Measurements from ENCODE around the gene ZNF501.

ZNF501 gene

DNA sequence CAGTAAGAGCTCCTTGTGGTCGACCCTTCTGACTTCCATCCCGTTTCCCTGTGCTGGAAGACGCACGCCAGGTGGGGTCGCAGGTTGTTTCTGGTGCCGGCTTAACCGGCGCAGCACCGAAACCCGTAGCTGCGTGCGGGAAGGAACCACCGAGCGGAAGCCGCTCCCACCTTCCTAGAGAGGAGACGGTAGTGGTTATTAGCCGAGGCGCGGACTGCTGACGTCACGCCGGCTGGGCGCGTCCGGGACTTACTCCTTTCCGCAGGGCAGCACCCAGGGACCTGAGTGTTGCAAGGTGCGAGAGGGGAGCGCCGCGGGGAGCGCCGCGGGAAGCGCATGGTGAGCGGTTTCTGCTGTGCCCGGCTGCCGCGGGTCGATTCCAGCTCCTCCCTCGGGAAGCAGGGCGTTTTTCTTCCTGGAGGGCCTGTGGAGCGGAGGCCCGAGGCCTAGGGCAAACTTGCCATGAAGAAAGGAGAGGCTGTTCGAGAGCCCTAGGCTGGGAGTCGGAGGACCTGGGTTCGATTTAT is at the start of gene ZNF501:
TSS of gene ZNF501 (plus strand) at position 252 of the 527 bp plus-strand sequence. CDS start 4,787 bp downstream, outside the sequence.
- peak; percentile 66 to 71 for DNase-seq (ENCODE audit: low read depth in 1 of 2, low spot score in 1 of 2)

DNA sequence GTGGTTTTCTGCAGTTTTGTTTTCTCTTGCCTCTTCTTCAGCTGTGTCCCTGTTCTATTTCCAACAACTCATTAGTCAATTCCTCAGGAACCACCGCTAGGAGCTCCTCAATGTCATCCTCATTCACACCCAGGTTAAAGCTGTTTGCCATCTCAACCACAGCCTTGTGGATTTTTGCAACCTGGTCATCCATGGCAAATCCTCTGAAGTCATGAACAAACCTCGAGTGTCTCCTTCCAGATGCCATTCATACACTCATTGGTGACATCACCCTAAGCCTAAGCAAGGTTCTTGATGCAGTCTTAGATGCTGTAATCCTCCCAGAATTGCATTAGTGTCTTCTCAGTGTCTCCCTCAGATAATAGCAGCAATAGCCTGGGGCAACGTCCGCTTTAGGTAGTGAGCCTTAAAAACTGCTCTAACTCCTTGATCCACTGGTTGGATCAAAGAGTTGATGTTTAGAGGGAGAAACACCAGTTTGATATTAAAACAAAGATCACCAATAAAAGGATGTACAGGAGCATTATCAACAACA is 48.4 kb upstream of the ZNF501 start:
- DNase-seq (ENCODE audit: low read depth in 1 of 2, low spot score in 1 of 2) = no peak

DNA sequence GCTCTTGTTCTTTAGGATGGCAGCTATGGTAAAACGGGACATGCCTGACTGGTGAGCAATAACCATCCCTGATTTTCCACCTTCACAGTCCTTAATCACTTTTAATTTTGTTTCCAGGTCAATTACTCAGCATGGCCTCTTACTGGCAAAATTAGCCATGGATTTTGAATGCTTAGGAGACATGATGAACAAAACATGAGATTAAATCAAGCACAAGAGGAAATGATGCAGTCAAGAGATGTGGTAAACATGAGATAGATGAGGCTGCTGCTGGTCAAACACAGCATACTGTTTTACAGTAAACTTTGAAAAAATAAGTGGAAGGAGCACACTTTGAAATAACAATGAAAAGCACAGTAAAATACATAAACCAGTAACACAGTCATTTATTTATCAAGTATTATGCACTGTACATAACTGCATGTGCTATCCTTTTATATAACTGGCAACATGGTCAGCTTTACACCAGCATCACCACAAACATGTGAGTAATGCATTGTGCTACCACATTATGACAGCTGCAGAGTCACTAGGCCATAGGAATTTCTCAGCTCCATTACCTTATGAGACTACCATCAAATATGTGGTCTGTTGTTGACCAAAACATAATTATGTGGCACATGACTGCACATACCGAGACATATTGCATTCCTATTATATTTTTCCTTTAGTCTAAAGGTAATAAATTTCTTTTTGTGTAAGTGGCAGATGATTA is 47.1 kb upstream of the ZNF501 start:
- no peak for DNase-seq (ENCODE audit: low read depth in 1 of 2, low spot score in 1 of 2)

DNA sequence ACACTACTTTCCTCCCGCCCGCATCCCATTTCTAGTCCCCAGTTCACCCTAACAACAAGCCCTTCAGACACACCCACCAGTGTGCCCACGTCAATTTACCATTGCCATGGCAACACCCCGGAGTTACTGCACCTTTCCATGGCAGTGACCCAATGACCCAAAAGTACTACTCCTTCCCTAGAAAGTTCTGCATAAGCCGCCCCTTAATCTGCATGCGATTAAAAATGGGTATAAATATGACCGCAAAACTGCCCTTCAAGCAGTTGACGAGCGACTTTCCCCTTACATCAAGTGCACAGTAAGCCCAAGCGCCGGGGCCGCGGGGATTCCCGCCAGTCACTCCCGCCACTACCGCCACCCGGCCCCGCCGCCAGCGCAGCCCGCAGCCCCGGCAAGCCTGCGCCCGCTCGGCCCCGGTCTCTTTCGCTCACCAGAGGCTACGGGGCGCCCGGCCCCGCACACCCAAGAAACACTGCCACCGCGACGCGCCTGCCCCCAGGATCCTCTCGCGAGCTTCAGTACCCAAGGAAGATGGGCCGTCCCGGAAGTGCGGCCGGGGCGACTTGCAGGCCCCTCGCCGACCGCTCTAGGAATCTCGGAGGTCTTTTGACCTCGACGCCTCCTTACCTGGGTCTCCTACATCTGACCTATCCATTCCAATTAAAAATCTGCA is 44.2 kb upstream of the ZNF501 start:
- peak in 1 of 2 donors; percentile 11 for DNase-seq (ENCODE audit: low read depth in 1 of 2, low spot score in 1 of 2)

DNA sequence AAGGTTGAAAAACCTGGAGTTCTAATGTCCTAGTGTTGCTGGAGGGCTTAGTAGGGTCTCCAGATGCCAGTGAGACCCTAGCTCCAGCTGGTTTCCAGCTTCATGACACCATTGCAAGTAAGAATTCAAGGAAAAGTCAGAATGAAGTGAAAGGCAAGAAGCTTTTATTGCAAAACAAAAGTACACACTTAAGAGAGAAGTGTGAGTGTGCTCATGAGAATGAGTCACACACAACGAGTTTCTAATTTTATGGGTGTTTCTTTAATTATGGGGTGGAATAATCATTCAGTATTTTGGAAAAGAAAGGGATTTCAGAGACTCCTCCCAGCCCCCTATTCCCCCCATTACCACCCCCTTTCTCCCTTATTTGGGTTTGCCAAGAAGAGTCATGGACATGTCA is 41.5 kb upstream of the ZNF501 start:
- no peak for DNase-seq (ENCODE audit: low read depth in 1 of 2, low spot score in 1 of 2)

DNA sequence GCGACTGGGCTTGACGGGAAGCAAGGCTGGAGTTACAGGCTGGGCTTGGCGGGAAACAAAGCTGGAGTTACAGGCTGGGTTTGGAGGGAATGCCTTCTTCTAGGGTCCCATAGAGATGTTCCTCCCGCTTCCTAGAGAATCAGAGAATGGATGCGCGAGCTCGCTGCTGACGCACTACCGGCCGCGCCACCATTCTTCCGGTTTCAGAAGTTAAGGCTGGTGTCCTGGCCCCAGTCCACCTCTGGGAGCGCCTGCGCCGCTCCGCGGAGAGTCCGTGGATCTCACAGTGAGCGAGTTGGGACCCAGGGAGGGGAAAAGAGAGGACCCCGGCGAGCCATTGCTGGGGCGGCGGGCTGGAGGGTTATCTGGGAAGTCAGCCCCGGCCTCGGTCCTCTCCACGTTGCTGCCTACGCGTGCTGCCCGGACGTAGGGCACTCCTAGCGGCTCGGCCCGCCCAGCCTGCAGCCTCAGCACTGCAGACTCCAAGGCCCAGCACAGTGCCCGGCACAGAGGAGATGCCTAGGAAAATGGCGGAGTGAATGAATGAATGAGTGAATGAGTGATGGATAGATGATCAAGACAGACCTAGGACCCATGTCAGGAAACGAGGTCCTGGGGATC is 16.9 kb upstream of the ZNF501 start, which contains the start of gene ZNF502:
TSS of gene ZNF502 (plus strand) at position 206 of the 621 bp plus-strand sequence. CDS start 7,602 bp downstream, outside the sequence.
- DNase-seq (ENCODE audit: low read depth in 1 of 2, low spot score in 1 of 2) = peak; percentile 4 to 20

DNA sequence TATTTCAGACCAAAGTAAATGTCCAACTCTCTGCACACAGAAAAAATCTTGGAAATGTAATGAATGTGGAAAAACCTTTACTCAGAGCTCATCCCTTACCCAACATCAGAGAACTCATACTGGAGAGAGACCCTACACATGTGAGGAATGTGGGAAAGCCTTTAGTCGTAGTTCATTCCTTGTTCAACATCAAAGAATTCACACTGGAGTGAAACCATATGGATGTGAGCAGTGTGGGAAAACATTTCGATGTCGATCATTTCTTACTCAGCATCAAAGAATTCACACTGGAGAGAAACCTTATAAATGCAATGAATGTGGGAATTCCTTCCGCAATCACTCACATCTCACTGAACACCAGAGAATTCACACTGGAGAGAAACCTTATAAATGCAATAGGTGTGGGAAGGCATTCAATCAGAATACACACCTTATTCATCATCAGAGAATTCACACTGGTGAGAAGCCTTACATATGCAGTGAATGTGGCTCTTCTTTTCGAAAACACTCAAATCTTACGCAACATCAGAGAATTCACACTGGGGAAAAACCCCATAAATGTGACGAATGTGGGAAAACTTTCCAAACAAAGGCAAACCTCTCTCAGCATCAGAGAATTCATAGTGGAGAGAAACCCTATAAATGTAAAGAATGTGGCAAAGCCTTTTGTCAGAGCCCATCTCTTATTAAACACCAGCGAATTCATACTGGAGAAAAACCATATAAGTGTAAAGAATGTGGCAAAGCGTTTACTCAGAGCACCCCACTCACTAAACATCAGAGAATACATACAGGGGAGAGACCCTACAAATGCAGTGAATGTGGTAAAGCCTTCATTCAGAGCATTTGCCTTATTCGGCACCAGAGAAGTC is 8.0 kb upstream of the ZNF501 start:
- DNase-seq (ENCODE audit: low read depth in 1 of 2, low spot score in 1 of 2) = no peak

DNA sequence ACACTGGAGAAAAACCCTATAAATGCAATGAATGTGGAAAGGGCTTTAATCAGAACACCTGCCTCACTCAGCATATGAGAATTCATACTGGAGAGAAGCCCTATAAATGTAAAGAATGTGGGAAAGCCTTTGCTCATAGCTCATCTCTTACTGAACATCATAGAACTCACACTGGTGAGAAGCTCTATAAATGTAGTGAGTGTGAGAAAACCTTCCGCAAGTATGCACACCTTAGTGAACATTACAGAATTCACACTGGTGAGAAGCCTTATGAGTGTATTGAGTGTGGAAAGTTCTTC is 7.4 kb upstream of the ZNF501 start:
- DNase-seq (ENCODE audit: low read depth in 1 of 2, low spot score in 1 of 2) = no peak

DNA sequence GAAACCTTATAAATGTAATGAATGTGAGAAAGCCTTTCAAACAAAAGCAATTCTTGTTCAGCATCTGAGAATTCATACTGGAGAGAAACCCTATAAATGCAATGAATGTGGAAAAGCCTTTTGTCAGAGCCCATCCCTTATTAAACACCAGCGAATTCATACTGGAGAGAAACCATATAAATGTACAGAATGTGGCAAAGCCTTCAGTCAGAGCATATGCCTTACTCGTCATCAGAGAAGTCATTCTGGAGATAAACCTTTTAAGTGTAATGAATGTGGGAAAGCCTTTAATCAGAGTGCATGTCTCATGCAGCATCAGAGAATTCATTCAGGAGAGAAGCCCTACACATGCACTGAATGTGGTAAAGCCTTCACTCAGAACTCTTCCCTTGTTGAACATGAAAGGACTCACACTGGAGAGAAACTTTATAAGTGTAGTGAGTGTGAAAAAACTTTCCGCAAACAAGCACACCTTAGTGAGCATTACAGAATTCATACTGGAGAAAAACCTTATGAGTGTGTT is 5.3 kb downstream of the ZNF501 start:
- no peak for DNase-seq (ENCODE audit: low read depth in 1 of 2, low spot score in 1 of 2)

DNA sequence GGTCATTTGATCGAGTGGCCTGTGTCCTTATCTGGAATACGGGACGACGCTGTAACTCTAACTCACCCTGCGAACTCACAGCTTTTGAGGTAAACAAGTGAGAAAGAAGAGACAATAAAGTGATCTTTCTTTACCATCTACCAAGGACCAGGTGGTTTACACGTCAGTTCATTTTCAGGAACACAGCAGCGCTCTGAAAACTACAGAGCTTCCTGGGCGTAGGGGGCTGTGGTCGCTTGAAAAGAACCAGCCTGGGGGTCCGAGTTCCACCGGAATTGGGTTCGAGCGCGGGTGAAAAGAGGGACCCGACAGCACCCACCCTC is 31.6 kb downstream of the ZNF501 start:
- DNase-seq (ENCODE audit: low read depth in 1 of 2, low spot score in 1 of 2) = no peak

DNA sequence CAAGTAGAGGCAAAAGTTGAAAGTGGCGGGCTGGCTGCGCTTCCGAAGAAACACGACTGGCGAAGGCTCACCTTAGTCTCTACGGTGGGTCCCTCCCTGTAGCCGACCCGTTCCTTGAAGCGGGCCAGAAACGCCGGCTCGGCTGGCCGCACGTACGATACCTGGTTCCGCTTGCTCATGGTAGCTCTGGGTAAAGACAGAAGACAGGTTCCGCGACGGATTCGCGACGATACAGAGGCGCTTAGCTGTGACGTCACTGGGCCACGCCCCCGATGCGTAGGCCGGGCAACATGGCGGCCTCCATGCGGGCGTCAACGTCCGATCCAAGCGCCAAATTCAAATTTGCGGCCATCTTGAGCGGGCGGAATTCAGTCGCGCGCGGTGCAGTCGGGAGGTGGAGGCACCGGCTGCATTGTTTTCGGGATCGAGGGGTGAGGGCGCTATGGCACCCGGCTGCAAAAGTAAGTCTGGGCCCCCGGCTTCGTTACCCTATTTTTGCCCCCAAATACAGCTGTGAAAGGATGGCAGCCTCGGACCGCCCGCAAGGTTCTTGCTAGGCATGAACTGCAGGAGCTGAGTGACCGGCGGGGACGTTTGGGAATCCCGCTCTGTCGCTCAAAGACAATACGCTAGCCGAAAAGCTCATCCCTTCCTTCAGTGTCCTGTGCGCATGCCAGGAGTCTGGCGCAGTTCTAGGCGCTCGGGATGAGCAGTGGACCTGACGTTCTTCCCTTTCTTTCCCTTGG is 32.2 kb downstream of the ZNF501 start, which contains the start of the genes KIAA1143 and KIF15:
TSS of gene KIAA1143 (minus strand) at position 196 of the 746 bp plus-strand sequence. CDS start at position 179, 17 bp downstream.
TSS of gene KIF15 (plus strand) at position 371 of the 746 bp plus-strand sequence. CDS start at position 443, 72 bp downstream.
- peak; percentile 94 to 97 for DNase-seq (ENCODE audit: low read depth in 1 of 2, low spot score in 1 of 2)

DNA sequence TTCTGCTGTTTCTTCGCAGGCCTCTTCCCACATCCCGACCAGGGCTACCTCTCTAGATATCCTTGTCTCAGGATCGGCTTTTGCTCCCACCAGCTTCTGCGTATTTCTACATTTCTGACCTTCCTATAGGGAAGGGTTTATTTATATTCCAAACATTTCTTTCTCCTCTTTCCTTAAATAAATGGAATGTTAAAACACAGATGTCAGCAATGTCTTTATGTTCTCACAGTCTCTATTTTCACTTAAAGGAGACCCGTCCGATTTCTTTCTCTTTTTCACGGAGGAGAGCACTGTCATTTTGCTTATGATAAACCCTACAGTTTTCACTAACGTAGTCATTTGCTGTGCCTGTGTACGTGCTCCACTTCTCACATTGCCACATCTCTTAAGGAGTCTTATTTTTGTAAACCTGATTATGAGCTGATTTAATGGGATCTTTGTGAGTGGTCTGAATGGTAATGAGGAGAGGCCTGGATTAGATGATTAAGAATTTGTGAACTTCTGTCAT is 32.8 kb downstream of the ZNF501 start:
- DNase-seq (ENCODE audit: low read depth in 1 of 2, low spot score in 1 of 2) = no peak

DNA sequence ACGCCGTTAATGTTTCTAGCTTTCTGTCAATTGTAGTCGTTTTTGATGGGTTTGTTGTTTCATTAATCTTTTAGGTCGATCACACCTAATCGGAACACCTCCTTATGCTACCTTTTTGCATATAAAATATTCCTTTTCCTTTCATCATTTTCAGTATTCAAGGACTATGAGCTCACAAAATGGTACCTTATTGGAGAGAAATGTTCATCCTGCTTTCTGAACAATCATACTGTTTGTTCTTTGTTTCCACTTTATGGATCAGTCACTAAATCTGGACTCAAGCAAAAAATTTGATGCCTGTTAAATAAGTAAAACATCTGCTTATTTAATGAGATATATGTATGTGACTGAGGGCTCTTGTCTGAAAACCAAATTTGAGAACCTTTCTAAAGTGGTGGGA is 33.3 kb downstream of the ZNF501 start:
- no peak for DNase-seq (ENCODE audit: low read depth in 1 of 2, low spot score in 1 of 2)

DNA sequence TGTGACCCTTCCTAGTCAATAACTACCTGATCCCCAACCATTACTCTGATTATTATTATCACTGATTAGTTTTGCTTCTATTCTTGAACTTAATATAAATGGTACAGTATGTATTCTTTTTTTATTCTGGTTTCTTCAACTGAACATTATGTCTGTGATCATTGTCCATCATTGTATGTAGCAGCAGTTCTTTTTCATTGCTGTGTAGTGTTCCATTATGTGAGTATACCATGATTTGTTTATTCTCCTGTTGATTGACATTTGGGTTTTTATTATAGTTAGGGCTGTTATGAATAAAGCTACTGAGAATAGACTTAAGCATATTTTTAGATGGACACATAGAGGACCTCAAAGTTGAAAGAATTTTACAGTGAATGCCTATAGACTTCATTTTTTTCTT is 34.8 kb downstream of the ZNF501 start:
- no peak for DNase-seq (ENCODE audit: low read depth in 1 of 2, low spot score in 1 of 2)

DNA sequence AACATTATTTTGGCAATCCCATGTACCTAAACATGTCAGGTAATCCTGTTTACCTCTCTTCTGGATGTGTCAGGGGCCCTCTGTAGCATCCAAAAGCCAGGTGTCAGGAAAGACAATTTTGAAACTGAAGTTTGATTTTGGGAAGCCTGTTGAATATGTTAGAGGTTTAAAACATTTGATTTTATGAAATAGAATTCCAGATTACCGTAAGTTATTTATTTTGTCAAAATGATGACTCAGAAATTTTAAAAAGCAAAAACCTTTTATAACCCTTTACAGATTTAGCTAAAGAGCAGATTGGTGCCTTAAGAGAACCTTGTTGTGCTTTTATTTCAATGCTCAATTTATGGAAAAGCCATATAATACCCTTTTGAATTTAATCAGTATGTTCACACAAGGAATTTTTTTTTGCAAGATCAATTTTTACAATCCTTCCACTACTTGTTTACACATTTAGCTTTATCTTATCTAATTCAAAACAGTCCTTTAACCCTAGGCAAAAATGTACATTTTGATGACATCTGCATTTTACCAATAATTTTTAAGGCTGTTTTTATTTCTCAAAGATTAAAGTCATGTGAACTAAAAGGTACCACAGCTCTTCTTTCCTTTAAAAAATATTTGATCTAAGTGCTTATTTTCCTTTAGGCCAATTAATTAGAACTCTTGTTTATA is 42.1 kb downstream of the ZNF501 start:
- no peak for DNase-seq (ENCODE audit: low read depth in 1 of 2, low spot score in 1 of 2)

DNA sequence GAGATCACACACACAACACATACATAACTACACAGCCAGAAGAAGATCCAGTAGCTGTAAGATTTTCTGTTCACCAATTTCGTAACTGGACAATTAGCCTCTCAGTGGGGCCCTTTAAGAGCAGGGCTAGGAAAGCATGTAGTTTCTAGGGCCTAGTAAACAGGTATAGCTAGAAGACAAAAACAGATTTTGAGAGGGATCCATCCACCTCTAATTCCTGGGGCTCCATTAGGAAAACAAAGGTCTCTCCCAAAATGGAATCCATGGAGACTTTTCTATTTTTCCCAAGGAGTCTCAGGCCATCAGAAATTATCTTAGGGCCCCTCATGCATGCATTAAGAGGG is 42.6 kb downstream of the ZNF501 start:
- DNase-seq (ENCODE audit: low read depth in 1 of 2, low spot score in 1 of 2) = no peak

DNA sequence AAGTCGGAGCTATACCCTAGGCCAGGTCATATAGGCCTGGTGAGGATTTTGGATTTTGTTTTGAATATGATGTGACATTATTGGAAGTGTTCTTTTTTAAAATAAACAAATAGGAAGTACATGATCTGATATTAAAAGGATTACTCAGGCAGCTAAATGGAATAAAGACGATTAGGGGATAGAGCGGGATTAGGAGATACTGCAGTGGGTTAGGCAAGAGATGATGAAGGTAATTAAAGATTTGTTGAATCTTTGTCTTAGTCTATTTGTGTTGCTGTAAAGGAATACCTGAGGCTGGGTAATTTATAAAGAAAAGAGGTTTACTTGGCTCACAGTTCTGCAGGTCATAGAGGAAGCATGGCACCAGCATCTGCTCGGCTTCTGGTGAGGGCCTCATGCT is 53.5 kb downstream of the ZNF501 start:
- DNase-seq (ENCODE audit: low read depth in 1 of 2, low spot score in 1 of 2) = no peak

Measured in activated T-helper 1 cell treated with anti-CD3 and anti-CD28 coated beads, Interleukin-2, amount 50 U/mL, for 16 hours (primary cell).